HUDEP-2 (cell line): Measurements from ENCODE around the gene EIF3D.

Experiments
- DNase-seq, 76 experiments: peaks; one replicate each; lab custom pipeline; 2025; ENCODE audit not compliant: unreplicated experiment in 76 of 76; lab: John Stamatoyannopoulos, UW

The EIF3D gene

DNA sequence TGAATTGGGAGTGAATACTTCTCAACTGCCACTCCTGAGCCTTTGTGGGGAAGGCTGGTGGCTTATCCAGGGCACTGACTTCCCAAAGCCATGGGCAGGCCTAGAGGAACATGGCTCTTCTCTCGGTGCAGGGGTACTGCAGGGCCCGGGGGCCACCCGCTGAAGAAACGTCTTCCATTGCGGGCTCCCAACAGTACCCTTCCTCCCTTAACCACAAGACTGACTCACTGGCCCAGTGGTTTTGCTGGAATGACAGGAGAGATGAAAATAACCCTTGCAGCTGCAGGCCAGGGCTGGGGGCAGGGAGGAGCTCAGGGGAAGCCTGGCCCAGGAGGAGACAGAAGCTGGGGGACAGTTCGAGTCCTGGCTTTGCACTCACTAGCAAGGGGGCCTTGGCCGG is 61.0 kb downstream of the EIF3D start:
- DNase-seq: peak in 9 of 76 experiments; percentile 5 to 52 (median 29)

DNA sequence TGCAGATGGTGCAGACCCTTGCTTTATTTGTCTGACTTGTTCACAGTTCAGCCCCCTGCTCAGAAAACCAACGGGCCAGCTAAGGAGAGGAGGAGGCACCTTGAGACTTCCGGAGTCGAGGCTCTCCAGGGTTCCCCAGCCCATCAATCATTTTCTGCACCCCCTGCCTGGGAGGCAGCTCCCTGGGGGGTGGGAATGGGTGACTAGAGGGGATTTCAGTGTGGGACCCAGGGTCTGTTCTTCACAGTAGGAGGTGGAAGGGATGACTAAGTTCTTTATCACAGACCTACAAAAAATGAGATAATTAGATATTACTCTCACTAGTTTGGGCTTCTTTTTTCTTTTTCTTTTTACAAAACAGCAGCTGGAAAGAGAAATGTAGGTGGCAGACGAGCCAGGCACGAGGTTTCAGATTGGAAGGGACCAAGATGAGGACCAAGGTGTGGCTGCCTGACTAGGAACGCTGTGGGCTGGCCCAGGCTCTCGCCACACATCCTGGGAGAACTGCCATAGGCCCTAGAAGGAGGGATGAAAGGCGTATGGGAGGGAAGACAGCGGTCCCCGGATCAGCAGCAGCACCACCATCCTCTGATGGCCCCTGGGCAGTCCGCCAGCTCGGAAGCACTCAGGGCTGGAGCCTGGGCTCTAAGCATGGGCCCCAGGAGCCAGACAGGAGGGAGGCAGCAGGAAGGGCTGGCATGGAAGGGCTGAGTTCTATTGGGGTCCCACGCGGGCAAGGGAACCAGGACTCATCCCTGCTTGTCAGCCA is 61.7 kb downstream of the EIF3D start:
- no peak for DNase-seq

DNA sequence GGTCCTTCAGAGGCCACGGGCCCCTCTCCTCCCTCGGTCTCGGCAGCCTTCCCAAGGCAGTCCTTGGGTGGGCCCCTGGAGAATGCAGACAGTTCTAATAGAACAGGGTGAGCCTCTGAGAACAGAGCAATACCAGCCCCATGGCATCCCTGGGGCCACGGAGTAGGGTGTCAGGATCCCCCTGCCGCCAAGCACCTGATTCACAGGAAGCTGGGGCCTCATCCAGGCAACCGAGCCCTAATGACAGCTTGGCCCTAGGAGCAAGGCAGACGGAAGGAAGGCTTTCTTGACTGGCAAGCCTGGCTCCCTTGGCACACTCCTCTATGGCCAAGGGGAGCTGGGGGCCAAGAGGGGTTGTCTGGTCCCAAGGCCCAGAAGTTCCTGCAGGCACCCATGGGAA is 62.7 kb downstream of the EIF3D start:
- no peak for DNase-seq

DNA sequence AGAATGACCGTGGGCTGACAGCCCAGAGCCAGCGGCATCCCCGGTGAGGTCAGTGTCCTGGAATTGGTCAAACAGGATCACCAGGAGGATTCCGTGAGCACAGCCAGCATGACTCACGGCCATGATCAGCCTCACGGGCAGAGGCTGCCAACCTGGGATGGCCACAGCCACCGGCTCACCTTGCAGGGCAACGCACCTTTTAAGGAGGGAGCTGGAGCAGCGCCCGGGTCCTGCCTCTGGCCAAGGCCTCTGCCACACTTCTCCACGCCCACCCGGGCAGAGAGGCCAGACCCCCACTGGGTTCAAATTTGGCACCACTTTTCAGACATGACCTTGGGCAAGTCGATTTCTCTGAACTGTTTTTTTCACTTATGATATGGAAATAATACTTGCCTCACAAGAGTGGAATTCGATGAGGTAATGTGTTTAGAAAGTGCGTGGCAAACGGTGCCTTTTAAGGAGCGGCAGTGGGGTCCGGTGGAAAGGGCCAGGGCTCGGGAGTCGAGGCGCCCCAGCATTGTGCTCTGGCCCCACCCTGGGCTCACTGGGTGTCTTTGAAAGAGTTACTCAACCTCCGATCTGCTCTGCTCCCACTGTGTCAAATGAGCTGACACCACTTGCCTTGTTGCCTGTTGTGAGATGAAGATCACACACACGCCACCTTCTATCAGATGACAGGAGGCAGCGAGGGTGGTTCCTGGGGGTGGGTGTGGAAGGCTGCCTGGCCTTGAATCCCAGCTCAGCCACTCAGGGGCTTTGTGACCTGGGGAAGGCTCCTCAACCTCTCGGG is 63.5 kb downstream of the EIF3D start:
- DNase-seq: peak in 1 of 76 experiments; percentile 11

DNA sequence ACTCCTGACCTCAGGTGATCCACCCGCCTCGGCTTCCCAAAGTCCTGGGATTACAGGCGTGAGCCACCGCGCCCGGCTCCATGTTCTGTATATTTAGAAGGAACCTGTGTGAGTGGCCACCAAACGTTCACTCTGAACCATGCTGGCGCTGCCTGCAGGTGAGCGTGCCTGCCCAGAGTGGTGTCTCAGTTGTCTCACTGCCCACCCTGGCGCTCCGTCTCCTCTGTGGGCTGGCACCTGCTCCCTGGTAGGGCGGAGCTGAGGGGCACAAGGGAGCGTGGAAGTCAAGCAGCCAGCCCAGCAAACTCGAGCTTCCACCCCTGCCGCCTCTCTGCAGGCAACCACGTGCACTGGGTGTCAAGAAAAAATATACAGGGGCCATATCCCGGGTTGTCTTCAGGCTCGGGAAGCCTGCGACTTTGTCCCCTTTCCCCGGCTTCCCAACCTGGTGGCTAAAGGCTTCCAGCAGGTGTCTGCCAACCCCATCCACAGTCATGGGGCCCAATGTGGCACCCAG is 64.2 kb downstream of the EIF3D start:
- no peak for DNase-seq

DNA sequence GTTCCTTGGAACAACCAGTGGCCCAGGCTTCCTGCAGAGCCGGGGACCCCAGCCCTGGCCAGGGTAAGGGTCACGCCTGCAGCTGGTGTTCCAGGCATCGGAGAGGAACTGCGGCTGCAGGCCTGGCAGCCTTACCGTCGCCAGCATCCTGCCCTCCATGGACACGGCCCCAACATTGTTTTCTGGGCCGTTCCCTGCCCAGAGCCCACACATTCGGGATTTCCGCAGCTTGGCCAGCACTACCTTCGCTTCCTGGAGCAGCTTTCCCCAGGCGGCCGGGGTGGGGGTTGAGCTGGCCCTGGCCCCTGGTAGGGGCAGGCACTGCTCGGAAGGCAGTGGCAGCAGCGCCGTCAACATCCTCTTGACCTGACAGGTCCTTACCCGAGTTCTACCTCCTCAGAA is 65.2 kb downstream of the EIF3D start:
- DNase-seq: no peak

DNA sequence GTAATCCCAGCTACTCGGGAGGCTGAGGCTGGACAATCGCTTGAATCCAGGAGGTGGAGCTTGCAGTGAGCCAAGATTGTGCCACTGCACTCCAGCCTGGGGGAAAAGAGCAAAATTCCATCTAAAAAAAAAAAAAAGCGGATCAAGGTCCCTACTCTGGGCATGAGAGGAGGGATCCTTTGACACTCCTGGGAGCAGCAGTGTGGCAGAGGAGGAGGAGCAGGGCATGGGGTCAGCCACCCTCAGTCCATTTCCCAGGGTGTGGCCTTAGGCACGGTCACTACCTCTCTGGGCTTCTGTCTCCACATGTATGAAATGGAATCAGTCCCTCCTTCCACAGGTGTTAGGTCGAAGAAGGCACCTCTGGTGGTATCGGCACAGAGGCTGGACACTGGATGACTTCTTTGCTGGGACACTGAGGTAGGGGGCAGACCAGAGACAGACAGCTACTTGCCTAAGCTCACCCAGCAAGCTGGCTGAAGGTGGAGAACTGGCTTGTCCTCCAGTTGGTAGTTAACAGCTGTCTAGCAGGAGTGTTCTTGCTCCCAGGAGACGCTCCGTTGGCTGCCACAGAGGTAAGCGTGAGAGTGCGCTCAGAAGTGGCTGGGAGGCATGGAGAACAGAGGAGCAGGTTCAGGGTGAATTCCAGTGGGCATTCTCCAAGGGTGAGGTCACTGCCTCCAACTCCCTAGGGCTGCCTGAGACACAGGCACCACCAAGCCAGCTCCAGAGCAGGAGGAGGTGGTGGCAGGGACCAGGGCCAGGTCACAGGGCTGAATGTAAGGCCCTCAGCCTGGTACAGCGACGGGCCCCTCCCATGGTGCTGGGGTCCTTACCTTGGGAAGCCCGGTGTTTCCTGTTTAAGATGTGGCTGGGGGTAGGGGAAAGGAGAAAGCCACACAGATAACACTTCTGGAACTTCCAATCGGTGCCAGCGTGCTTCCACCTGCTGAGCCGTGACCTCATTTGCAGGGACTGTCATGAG is 67.0 kb downstream of the EIF3D start:
- DNase-seq: no peak
